Activated CD8-positive, alpha-beta memory T cell treated with anti-CD3 and anti-CD28 coated beads for 4 hours (primary cell): Measurements from ENCODE around the gene UBE2M.
"Not testable (repeated sequence)": the region's sequence is repeated elsewhere in the genome, so short reads cannot be mapped to it uniquely, and the experiment has no call there.

Source experiments
- DNase-seq, 2 donors: peaks; one replicate each; pipeline ENCODE4 v3.0.0-alpha.2; 2020; ENCODE audit warnings: low read depth in 2 of 2

Gene UBE2M

GRCh38 chr19:58555369-58555885, 3.0 kb downstream of the UBE2M start:
- DNase-seq: no peak

GRCh38 chr19:58554494-58555368, 3.7 kb downstream of the UBE2M start, which contains the start of gene CHMP2A:
Gene CHMP2A, minus strand, starts transcription at chr19:58555105. Its CDS starts 893 bp downstream, at chr19:58554212.
- DNase-seq: peak; percentile 95 to 98

GRCh38 chr19:58553799-58554493, 4.5 kb downstream of the UBE2M start:
- no peak for DNase-seq

- no peak for DNase-seq
These were observed 5.8 kb downstream of the UBE2M start for GRCh38 chr19:58552655-58553054.

- no peak for DNase-seq
These were observed 6.6 kb downstream of the UBE2M start for GRCh38 chr19:58551577-58552471.

- no peak for DNase-seq
These were observed 7.3 kb downstream of the UBE2M start for GRCh38 chr19:58551123-58551497.

GRCh38 chr19:58550362-58551122, 7.9 kb downstream of the UBE2M start:
- DNase-seq: no peak

GRCh38 chr19:58549664-58550361, 8.6 kb downstream of the UBE2M start:
- DNase-seq: no peak

- no peak for DNase-seq
These were observed 9.3 kb downstream of the UBE2M start for GRCh38 chr19:58548859-58549663.

GRCh38 chr19:58547323-58548312, 10.8 kb downstream of the UBE2M start:
- no peak for DNase-seq

GRCh38 chr19:58546019-58546530, 12.3 kb downstream of the UBE2M start:
- no peak for DNase-seq

GRCh38 chr19:58545286-58546018, 13.0 kb downstream of the UBE2M start:
- DNase-seq: no peak

GRCh38 chr19:58544591-58545285, 13.7 kb downstream of the UBE2M start:
- DNase-seq: peak in 1 of 2 donors; percentile 48

- DNase-seq: peak; percentile 100
These were observed 14.4 kb downstream of the UBE2M start, which contains the start of gene TRIM28 for GRCh38 chr19:58543826-58544590. Gene TRIM28, plus strand, starts transcription at chr19:58544064. Its CDS starts 694 bp downstream, at chr19:58544758.

- not testable (repeated sequence) for DNase-seq
These were observed 15.6 kb downstream of the UBE2M start for GRCh38 chr19:58542641-58543372.
